WERI-Rb-1 (cell line): ENCODE results near the gene DESI1.

Experiments used
- DNase-seq: peaks from one replicate; pipeline ENCODE4 v3.0.0-alpha.2; 2020
- H3K27ac ChIP-seq: fragments of 250-450 bp; sonication (Bioruptor Pico); 2 replicates; pipeline ENCODE4 v1.5.1; 2020; ENCODE audit warnings: mild to moderate bottlenecking, moderate library complexity
- H3K27me3 ChIP-seq: fragments of 250-450 bp; sonication (Bioruptor Pico); 2 replicates; pipeline ENCODE4 v1.5.1; 2021; ENCODE audit warnings: mild to moderate bottlenecking, low read depth, moderate library complexity; ENCODE audit not compliant: insufficient read depth, severe bottlenecking
- H3K36me3 ChIP-seq: fragments of 250-450 bp; sonication (Bioruptor Pico); 2 replicates; pipeline ENCODE4 v1.5.1; 2020; ENCODE audit warnings: mild to moderate bottlenecking, moderate library complexity
- H3K4me3 ChIP-seq: 2 replicates; pipeline ENCODE4 v1.5.1; 2011; ENCODE audit warnings: low read depth, mild to moderate bottlenecking, control low read depth, low read length
- H3K9me3 ChIP-seq: fragments of 250-450 bp; sonication (Bioruptor Pico); 2 replicates; pipeline ENCODE4 v1.5.1; 2021; ENCODE audit warnings: mild to moderate bottlenecking, moderate library complexity; ENCODE audit not compliant: severe bottlenecking
- TF ChIP-seq, protein P1 (sequence below): IDR thresholded peaks from 2 replicates; pipeline ENCODE4 v1.5.1; 2011; ENCODE audit warnings: low read depth, mild to moderate bottlenecking, control low read depth, inconsistent platforms, low read length

DESI1 gene

DNA sequence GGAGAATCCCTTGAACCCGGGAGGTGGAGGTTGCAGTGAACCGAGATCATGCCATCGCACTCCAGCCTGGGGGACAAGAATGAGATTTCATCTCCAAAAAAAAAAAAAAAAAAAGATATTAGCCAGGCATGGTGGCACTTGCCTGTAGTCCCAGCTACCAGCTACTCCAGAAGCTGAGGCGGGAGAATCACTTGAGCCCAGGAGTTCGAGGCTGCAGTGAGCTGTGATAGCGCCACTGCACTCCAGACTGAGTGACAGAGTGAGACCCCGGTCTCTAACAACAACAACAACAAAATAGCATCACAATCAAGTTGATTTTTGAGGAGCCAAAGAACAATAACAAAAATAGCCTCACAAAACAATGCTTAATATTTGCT lies 33.5 kb downstream of the DESI1 start:
- Histone ChIP-seq H3K36me3 (peaks cover 9% of the 10 kb centered on the region), H3K9me3 (no peaks in the 10 kb centered on the region), H3K27me3 (no peaks in the 10 kb centered on the region), H3K27ac (no peak overlapping the region), H3K4me3 (no peak overlapping the region)
- DNase-seq = no peak
- TF ChIP-seq, protein P1, sequence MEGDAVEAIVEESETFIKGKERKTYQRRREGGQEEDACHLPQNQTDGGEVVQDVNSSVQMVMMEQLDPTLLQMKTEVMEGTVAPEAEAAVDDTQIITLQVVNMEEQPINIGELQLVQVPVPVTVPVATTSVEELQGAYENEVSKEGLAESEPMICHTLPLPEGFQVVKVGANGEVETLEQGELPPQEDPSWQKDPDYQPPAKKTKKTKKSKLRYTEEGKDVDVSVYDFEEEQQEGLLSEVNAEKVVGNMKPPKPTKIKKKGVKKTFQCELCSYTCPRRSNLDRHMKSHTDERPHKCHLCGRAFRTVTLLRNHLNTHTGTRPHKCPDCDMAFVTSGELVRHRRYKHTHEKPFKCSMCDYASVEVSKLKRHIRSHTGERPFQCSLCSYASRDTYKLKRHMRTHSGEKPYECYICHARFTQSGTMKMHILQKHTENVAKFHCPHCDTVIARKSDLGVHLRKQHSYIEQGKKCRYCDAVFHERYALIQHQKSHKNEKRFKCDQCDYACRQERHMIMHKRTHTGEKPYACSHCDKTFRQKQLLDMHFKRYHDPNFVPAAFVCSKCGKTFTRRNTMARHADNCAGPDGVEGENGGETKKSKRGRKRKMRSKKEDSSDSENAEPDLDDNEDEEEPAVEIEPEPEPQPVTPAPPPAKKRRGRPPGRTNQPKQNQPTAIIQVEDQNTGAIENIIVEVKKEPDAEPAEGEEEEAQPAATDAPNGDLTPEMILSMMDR = no peak

DNA sequence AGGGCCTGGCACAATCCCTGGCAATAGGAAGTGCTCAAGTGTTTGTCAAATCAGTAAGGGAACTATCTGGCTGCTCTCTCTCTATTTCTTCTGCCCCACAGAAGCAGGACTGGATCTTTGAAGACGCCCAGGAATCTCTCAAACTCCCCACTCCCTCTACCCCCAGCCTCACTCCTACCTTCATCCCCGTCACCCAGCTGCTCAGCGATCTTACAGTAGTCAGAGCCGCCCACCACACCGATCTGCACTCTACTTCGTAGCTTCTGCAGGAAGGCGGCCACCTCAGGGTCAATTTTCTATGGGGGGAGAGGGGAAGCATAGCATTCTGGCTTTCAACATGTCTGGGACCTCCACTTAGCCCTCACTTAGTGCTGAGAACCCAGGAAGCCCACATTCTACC lies 34.9 kb downstream of the DESI1 start:
- Histone ChIP-seq H3K9me3 (no peaks in the 10 kb centered on the region), H3K27ac (no peak overlapping the region), H3K4me3 (no peak overlapping the region), H3K27me3 (no peaks in the 10 kb centered on the region), H3K36me3 (peaks cover 5% of the 10 kb centered on the region)
- TF ChIP-seq, protein P1 = no peak
- DNase-seq = no peak

- TF ChIP-seq, protein P1 = no peak
Observed at GRCh38 chr22:41584881-41585280, 36.0 kb downstream of the DESI1 start.

GRCh38 chr22:41582694-41583093 lies 38.1 kb downstream of the DESI1 start:
- Histone ChIP-seq H3K4me3 (no peak overlapping the region), H3K36me3 (peaks cover 9% of the 10 kb centered on the region), H3K9me3 (no peaks in the 10 kb centered on the region), H3K27me3 (no peaks in the 10 kb centered on the region), H3K27ac (no peak overlapping the region)
- DNase-seq = no peak
- TF ChIP-seq, protein P1 = no peak

More at GRCh38 chr22:41584881-41585280, 36.0 kb downstream of the DESI1 start:
- H3K9me3 ChIP-seq = no peaks in the 10 kb centered on the region
- H3K27ac ChIP-seq = no peak overlapping the region
- H3K36me3 ChIP-seq = peaks cover 9% of the 10 kb centered on the region
- no peak for DNase-seq
- no peaks in the 10 kb centered on the region for H3K27me3 ChIP-seq
- no peak overlapping the region for H3K4me3 ChIP-seq

- H3K36me3 ChIP-seq = peaks cover 25% of the 10 kb centered on the region
- H3K4me3 ChIP-seq = no peak overlapping the region
Observed at GRCh38 chr22:41579997-41580355, 40.9 kb downstream of the DESI1 start.

More at GRCh38 chr22:41579997-41580355, 40.9 kb downstream of the DESI1 start:
- TF ChIP-seq, protein P1 = no peak
- no peak for DNase-seq
- no peak overlapping the region for H3K27ac ChIP-seq
- no peaks in the 10 kb centered on the region for H3K9me3 ChIP-seq
- no peaks in the 10 kb centered on the region for H3K27me3 ChIP-seq
